SH-SY5Y (cell line): ENCODE results near the gene ZNRF1.

Source experiments
- GATA2 ChIP-seq: IDR thresholded peaks from 2 replicates; pipeline ENCODE4 v1.6.1; 2011; ENCODE audit warnings: mild to moderate bottlenecking, low read depth, low read length
- GATA3 ChIP-seq: IDR thresholded peaks from 2 replicates; pipeline ENCODE4 v1.6.1; 2011; ENCODE audit warnings: low read depth, mild to moderate bottlenecking, low read length, moderate library complexity

DNA sequence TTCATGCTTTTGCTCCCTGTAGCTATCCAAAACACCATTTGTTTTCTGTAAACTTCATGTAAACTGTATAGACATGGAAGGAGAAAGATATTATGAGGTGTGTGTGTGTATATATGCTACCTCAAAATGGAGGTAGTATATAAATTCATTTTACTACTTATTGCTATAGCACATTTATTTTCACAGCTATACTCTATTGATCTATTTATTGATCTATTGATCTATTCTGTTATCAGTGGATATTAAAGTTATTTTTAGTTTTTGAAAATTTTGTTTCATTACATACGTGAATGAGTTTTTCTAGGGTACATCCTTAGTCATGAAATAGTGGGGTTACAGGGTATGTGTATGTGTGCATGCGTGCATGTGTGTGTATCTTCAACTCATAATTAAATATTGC lies 15.5 kb downstream of the ZNRF1 start:
- no peak for TF ChIP-seq GATA3
- TF ChIP-seq GATA2 = no peak
